ENCODE results near the gene MICALL2. TPM values are rescaled to one million over a fixed set of nuclear protein-coding genes. Genes with fewer than 3 reads are reported as not detected.

The MICALL2 gene
- total RNA-seq, 4 donors from 2014 or later, result 67.6 to 181 (median 97.0) TPM

GRCh38 chr7:1449951-1450350 lies 9.3 kb downstream of the MICALL2 start:
- H3K4me3 ChIP-seq, result no peak overlapping the region
- no peaks in the 10 kb centered on the region for H3K36me3 ChIP-seq
- H3K9me3 ChIP-seq, result no peaks in the 10 kb centered on the region
- in situ Hi-C loops (cut with MboI; ENCODE audit: low pct_ligation_motif_present in 1 of 4, low pct_unique_long_range_greater_than_20kb in 1 of 4, low sequenced_read_pairs in 3 of 4), result no loop called here
- DNase-seq, result no peak
- intact Hi-C loops (cut with DNase I; ENCODE audit: low total_unique reads), result no loop called here
- TF ChIP-seq POLR2A (IDR thresholded peaks at IDR 0.05), result no peak
- no peak for TF ChIP-seq CTCF (IDR thresholded peaks at IDR 0.05)
- TF ChIP-seq EP300 (IDR thresholded peaks at IDR 0.05; ENCODE audit: low read depth), result no peak
- no peak for TF ChIP-seq POLR2AphosphoS5 (IDR thresholded peaks at IDR 0.05)
- H3K4me1 ChIP-seq, result peaks cover 4 to 53% (median 18%) of the 10 kb centered on the region in 4 donors
- WGBS, 2 donors (ENCODE audit: low coverage in 1 of 2), result 34% methylated on average over 7 of the region's 11 CpGs; no CpG with 5 or more reads in 1 of the 2 donors
- H3K27ac ChIP-seq, result peak overlapping the region; percentile 4 to 47 (median 24)
- no peaks in the 10 kb centered on the region for H3K27me3 ChIP-seq

- in situ Hi-C loops (cut with MboI; ENCODE audit: low pct_ligation_motif_present in 1 of 4, low pct_unique_long_range_greater_than_20kb in 1 of 4, low sequenced_read_pairs in 3 of 4) (no loop called here), intact Hi-C loops (cut with DNase I; ENCODE audit: low total_unique reads) (no loop called here)
- Histone ChIP-seq H3K4me3 (no peak overlapping the region), H3K27me3 (no peaks in the 10 kb centered on the region), H3K4me1 (peaks cover 0 to 48% (median 14%) of the 10 kb centered on the region in 4 donors), H3K36me3 (no peaks in the 10 kb centered on the region), H3K27ac (peak overlapping the region in 2 of 4 donors; percentile 0 to 8), H3K9me3 (no peaks in the 10 kb centered on the region)
- 77 to 94% methylated on average over 6 to 12 of the region's 13 CpGs for WGBS, 2 donors (ENCODE audit: low coverage in 1 of 2)
- TF ChIP-seq CTCF (IDR thresholded peaks at IDR 0.05) (no peak), EP300 (IDR thresholded peaks at IDR 0.05; ENCODE audit: low read depth) (no peak), POLR2AphosphoS5 (IDR thresholded peaks at IDR 0.05) (no peak), POLR2A (IDR thresholded peaks at IDR 0.05) (no peak)
- DNase-seq, result no peak
Observed at GRCh38 chr7:1449501-1449900, 9.8 kb downstream of the MICALL2 start.

GRCh38 chr7:1448958-1449357 lies 10.3 kb downstream of the MICALL2 start:
- Histone ChIP-seq H3K36me3 (no peaks in the 10 kb centered on the region), H3K4me1 (peaks cover 0 to 43% (median 10%) of the 10 kb centered on the region in 4 donors), H3K4me3 (no peak overlapping the region), H3K27me3 (no peaks in the 10 kb centered on the region), H3K27ac (peak overlapping the region in 2 of 4 donors; percentile 71 to 76), H3K9me3 (no peaks in the 10 kb centered on the region)
- TF ChIP-seq POLR2AphosphoS5 (IDR thresholded peaks at IDR 0.05), result no peak
- TF ChIP-seq POLR2A (IDR thresholded peaks at IDR 0.05), result no peak
- no peak for TF ChIP-seq CTCF (IDR thresholded peaks at IDR 0.05)
- TF ChIP-seq EP300 (IDR thresholded peaks at IDR 0.05; ENCODE audit: low read depth), result no peak
- in situ Hi-C loops (cut with MboI; ENCODE audit: low pct_ligation_motif_present in 1 of 4, low pct_unique_long_range_greater_than_20kb in 1 of 4, low sequenced_read_pairs in 3 of 4), result no loop called here
- intact Hi-C loops (cut with DNase I; ENCODE audit: low total_unique reads), result no loop called here
- 81% methylated on average over 14 of the region's 14 CpGs; no CpG with 5 or more reads in 1 of the 2 donors for WGBS, 2 donors (ENCODE audit: low coverage in 1 of 2)
- DNase-seq, result no peak

- Histone ChIP-seq H3K27ac (peak overlapping the region; percentile 51 to 76 (median 64)), H3K4me1 (peaks cover 0 to 35% (median 10%) of the 10 kb centered on the region in 4 donors), H3K36me3 (no peaks in the 10 kb centered on the region), H3K4me3 (no peak overlapping the region), H3K9me3 (no peaks in the 10 kb centered on the region), H3K27me3 (no peaks in the 10 kb centered on the region)
- DNase-seq, result no peak
- in situ Hi-C loops (cut with MboI; ENCODE audit: low pct_ligation_motif_present in 1 of 4, low pct_unique_long_range_greater_than_20kb in 1 of 4, low sequenced_read_pairs in 3 of 4) (no loop called here), intact Hi-C loops (cut with DNase I; ENCODE audit: low total_unique reads) (no loop called here)
- TF ChIP-seq POLR2AphosphoS5 (IDR thresholded peaks at IDR 0.05) (no peak), EP300 (IDR thresholded peaks at IDR 0.05; ENCODE audit: low read depth) (no peak), POLR2A (IDR thresholded peaks at IDR 0.05) (no peak), CTCF (IDR thresholded peaks at IDR 0.05) (no peak)
- 57% methylated on average over 11 of the region's 15 CpGs; no CpG with 5 or more reads in 1 of the 2 donors for WGBS, 2 donors (ENCODE audit: low coverage in 1 of 2)
Observed at GRCh38 chr7:1447551-1448244, 11.6 kb downstream of the MICALL2 start.
